ENCODE results near the gene HEATR9. TPM values are rescaled to one million over a fixed set of nuclear protein-coding genes. Genes with fewer than 3 reads are reported as not detected.

HEATR9 gene
- total and polyA plus RNA-seq, 9 donors: 0.09 to 0.17 (median 0.10) TPM; not detected in 6

- Histone ChIP-seq H3K4me3 (ENCODE audit: low read length) (peak within 1 kb of the TSS; percentile 98), H3K9me3 (replicated peaks; ENCODE audit: control insufficient read depth, low read depth, low read length) (no peaks in the 10 kb centered on the region), H3K36me3 (ENCODE audit: control insufficient read depth, insufficient read depth, low read length) (peaks cover 7% of the 10 kb centered on the region), H3K27ac (ENCODE audit: low read length) (peak within 1 kb of the TSS; percentile 99), H3K27me3 (ENCODE audit: control insufficient read depth, insufficient read depth, low read length) (no peaks in the 10 kb centered on the region), H3K4me1 (ENCODE audit: control insufficient read depth, insufficient read depth, low read length) (peaks cover 17% of the 10 kb centered on the region)
- WGBS (ENCODE audit: insufficient coverage): under 1% methylated on average over 43 of the region's 71 CpGs
- DNase-seq: peak; percentile 100
Observed at GRCh38 chr17:35808962-35809854, 59.5 kb downstream of the HEATR9 start, which contains the start of gene TAF15. Gene TAF15 (plus strand): TSS chr17:35809484. CDS start chr17:35809570, 86 bp downstream.

GRCh38 chr17:35808240-35808961 is 60.3 kb downstream of the HEATR9 start:
- Histone ChIP-seq H3K4me3 (ENCODE audit: low read length) (peak overlapping the region; percentile 98), H3K27me3 (ENCODE audit: control insufficient read depth, insufficient read depth, low read length) (no peaks in the 10 kb centered on the region), H3K4me1 (ENCODE audit: control insufficient read depth, insufficient read depth, low read length) (peaks cover 17% of the 10 kb centered on the region), H3K36me3 (ENCODE audit: control insufficient read depth, insufficient read depth, low read length) (peaks cover 6% of the 10 kb centered on the region), H3K27ac (ENCODE audit: low read length) (peak overlapping the region; percentile 97), H3K9me3 (replicated peaks; ENCODE audit: control insufficient read depth, low read depth, low read length) (no peaks in the 10 kb centered on the region)
- 24% methylated on average over 14 of the region's 19 CpGs for WGBS (ENCODE audit: insufficient coverage)
- peak; percentile 25 for DNase-seq

- no peak for DNase-seq
- Histone ChIP-seq H3K27ac (ENCODE audit: low read length) (no peak overlapping the region), H3K9me3 (replicated peaks; ENCODE audit: control insufficient read depth, low read depth, low read length) (no peaks in the 10 kb centered on the region), H3K4me3 (ENCODE audit: low read length) (no peak overlapping the region), H3K4me1 (ENCODE audit: control insufficient read depth, insufficient read depth, low read length) (peaks cover 17% of the 10 kb centered on the region), H3K27me3 (ENCODE audit: control insufficient read depth, insufficient read depth, low read length) (no peaks in the 10 kb centered on the region), H3K36me3 (ENCODE audit: control insufficient read depth, insufficient read depth, low read length) (peaks cover 3% of the 10 kb centered on the region)
- WGBS (ENCODE audit: insufficient coverage): 80% methylated on average over 4 of the region's 7 CpGs
Observed at GRCh38 chr17:35807371-35808144, 61.1 kb downstream of the HEATR9 start.

Other genes starting within 250 kb of the HEATR9 start
- gene RASL10B, start 137.3 kb downstream of the HEATR9 start, total RNA-seq: 1.9 TPM
- gene RASL10B, start 137.3 kb downstream of the HEATR9 start, polyA plus RNA-seq (ENCODE audit: insufficient read depth in 1 of 8, insufficient read length in 8 of 8, low replicate concordance in 1 of 8): 1 to 10 TPM; 3.1 to 5.1 (median 4.2) TPM
- 0.04 TPM for gene GAS2L2, start 115.7 kb downstream of the HEATR9 start, total RNA-seq
- gene GAS2L2, start 115.7 kb downstream of the HEATR9 start, polyA plus RNA-seq (ENCODE audit: insufficient read depth in 1 of 8, insufficient read length in 8 of 8, low replicate concordance in 1 of 8): not detected
- not detected for gene C17orf50, start 108.0 kb downstream of the HEATR9 start, total RNA-seq
- gene C17orf50, start 108.0 kb downstream of the HEATR9 start, polyA plus RNA-seq (ENCODE audit: insufficient read depth in 1 of 8, insufficient read length in 8 of 8, low replicate concordance in 1 of 8): not detected
- 3.5 TPM for gene MMP28, start 73.2 kb downstream of the HEATR9 start, total RNA-seq
- 1 to 10 TPM; 1.9 to 4.3 (median 3.5) TPM for gene MMP28, start 73.2 kb downstream of the HEATR9 start, polyA plus RNA-seq (ENCODE audit: insufficient read depth in 1 of 8, insufficient read length in 8 of 8, low replicate concordance in 1 of 8)
- gene TAF15, start 59.4 kb downstream of the HEATR9 start, total RNA-seq: 26.9 TPM
- gene TAF15, start 59.4 kb downstream of the HEATR9 start, polyA plus RNA-seq (ENCODE audit: insufficient read depth in 1 of 8, insufficient read length in 8 of 8, low replicate concordance in 1 of 8): 100 to 1,000 TPM; 118 to 162 (median 142) TPM
- 0.75 TPM for gene CCL5, start 11.5 kb upstream of the HEATR9 start, total RNA-seq
- 1 to 10 TPM in 3 of 8 donors, under 1 TPM in 5; 0.60 to 1.7 (median 0.87) TPM for gene CCL5, start 11.5 kb upstream of the HEATR9 start, polyA plus RNA-seq (ENCODE audit: insufficient read depth in 1 of 8, insufficient read length in 8 of 8, low replicate concordance in 1 of 8)
- 0.58 TPM for gene RDM1, start 61.9 kb upstream of the HEATR9 start, total RNA-seq
- 1 to 10 TPM in 2 of 8 donors, under 1 TPM in 6; 0.39 to 1.4 (median 0.78) TPM for gene RDM1, start 61.9 kb upstream of the HEATR9 start, polyA plus RNA-seq (ENCODE audit: insufficient read depth in 1 of 8, insufficient read length in 8 of 8, low replicate concordance in 1 of 8)
- gene LYZL6, start 74.8 kb upstream of the HEATR9 start, total RNA-seq: not detected
- not detected for gene LYZL6, start 74.8 kb upstream of the HEATR9 start, polyA plus RNA-seq (ENCODE audit: insufficient read depth in 1 of 8, insufficient read length in 8 of 8, low replicate concordance in 1 of 8)
- 0.22 TPM for gene CCL16, start 112.6 kb upstream of the HEATR9 start, total RNA-seq
- under 1 TPM; 0.11 to 0.53 (median 0.18) TPM for gene CCL16, start 112.6 kb upstream of the HEATR9 start, polyA plus RNA-seq (ENCODE audit: insufficient read depth in 1 of 8, insufficient read length in 8 of 8, low replicate concordance in 1 of 8)
- gene CCL14, start 117.8 kb upstream of the HEATR9 start, total RNA-seq: 15.2 TPM
- 10 to 100 TPM; 17.7 to 32.3 (median 25.3) TPM for gene CCL14, start 117.8 kb upstream of the HEATR9 start, polyA plus RNA-seq (ENCODE audit: insufficient read depth in 1 of 8, insufficient read length in 8 of 8, low replicate concordance in 1 of 8)
- gene CCL15, start 132.7 kb upstream of the HEATR9 start, total RNA-seq: not detected
- under 1 TPM in 1 of 8 donors, not detected in 7; 0.63 TPM for gene CCL15, start 132.7 kb upstream of the HEATR9 start, polyA plus RNA-seq (ENCODE audit: insufficient read depth in 1 of 8, insufficient read length in 8 of 8, low replicate concordance in 1 of 8)
- not detected for gene CCL23, start 149.1 kb upstream of the HEATR9 start, total RNA-seq
- under 1 TPM in 1 of 8 donors, not detected in 7; 1.00 TPM for gene CCL23, start 149.1 kb upstream of the HEATR9 start, polyA plus RNA-seq (ENCODE audit: insufficient read depth in 1 of 8, insufficient read length in 8 of 8, low replicate concordance in 1 of 8)
- not detected for gene CCL18, start 195.4 kb upstream of the HEATR9 start, total RNA-seq
- under 1 TPM in 3 of 8 donors, not detected in 5; 0.23 to 0.62 (median 0.23) TPM for gene CCL18, start 195.4 kb upstream of the HEATR9 start, polyA plus RNA-seq (ENCODE audit: insufficient read depth in 1 of 8, insufficient read length in 8 of 8, low replicate concordance in 1 of 8)
- 7.7 TPM for gene CCL3, start 221.3 kb upstream of the HEATR9 start, total RNA-seq
- gene CCL3, start 221.3 kb upstream of the HEATR9 start, polyA plus RNA-seq (ENCODE audit: insufficient read depth in 1 of 8, insufficient read length in 8 of 8, low replicate concordance in 1 of 8): 10 to 100 TPM in 1 of 8 donors, 1 to 10 TPM in 7; 2.4 to 11.8 (median 5.4) TPM
- 3.5 TPM for gene CCL4, start 234.9 kb upstream of the HEATR9 start, total RNA-seq
- 1 to 10 TPM; 1.1 to 7.7 (median 2.2) TPM for gene CCL4, start 234.9 kb upstream of the HEATR9 start, polyA plus RNA-seq (ENCODE audit: insufficient read depth in 1 of 8, insufficient read length in 8 of 8, low replicate concordance in 1 of 8)

Measured in muscle of leg (tissue), 11 donors.